ENCODE measurements around the gene SGTB.

Gene SGTB

GRCh38 chr5:65734921-65735320 is 13.0 kb upstream of the SGTB start:
- TF ChIP-seq TAF1 (IDR thresholded peaks at IDR 0.05; ENCODE audit: low read depth) (no peak), EP300 (IDR thresholded peaks at IDR 0.05; ENCODE audit: borderline replicate concordance) (no peak), TEAD4 (IDR thresholded peaks at IDR 0.05) (no peak), USF1 (IDR thresholded peaks at IDR 0.05) (no peak), FOXM1 (IDR thresholded peaks at IDR 0.05; ENCODE audit: borderline replicate concordance, low read depth) (no peak), EGR1 (IDR thresholded peaks at IDR 0.05) (no peak), ZBTB7A (IDR thresholded peaks at IDR 0.05; ENCODE audit: low read depth) (no peak), YY1 (IDR thresholded peaks at IDR 0.05; ENCODE audit: low read depth) (no peak), RAD21 (IDR thresholded peaks at IDR 0.05; ENCODE audit: low read depth) (no peak), REST (IDR thresholded peaks at IDR 0.05; ENCODE audit: low read depth) (no peak), CEBPB (IDR thresholded peaks at IDR 0.05) (no peak), CREB1 (IDR thresholded peaks at IDR 0.05; ENCODE audit: low read depth) (no peak)

GRCh38 chr5:65730910-65731309 is 9.0 kb upstream of the SGTB start:
- TF ChIP-seq USF1 (IDR thresholded peaks at IDR 0.05) (no peak), TCF12 (IDR thresholded peaks at IDR 0.05; ENCODE audit: low read depth) (no peak), RAD21 (IDR thresholded peaks at IDR 0.05; ENCODE audit: low read depth) (no peak), EGR1 (IDR thresholded peaks at IDR 0.05) (no peak), EP300 (IDR thresholded peaks at IDR 0.05; ENCODE audit: borderline replicate concordance) (no peak), MAX (IDR thresholded peaks at IDR 0.05) (no peak), FOXM1 (IDR thresholded peaks at IDR 0.05; ENCODE audit: borderline replicate concordance, low read depth) (no peak), REST (IDR thresholded peaks at IDR 0.05; ENCODE audit: low read depth) (no peak), ZBTB7A (IDR thresholded peaks at IDR 0.05; ENCODE audit: low read depth) (no peak), NFIC (IDR thresholded peaks at IDR 0.05) (no peak), TAF1 (IDR thresholded peaks at IDR 0.05; ENCODE audit: low read depth) (no peak), CEBPB (IDR thresholded peaks at IDR 0.05) (no peak), CREB1 (IDR thresholded peaks at IDR 0.05; ENCODE audit: low read depth) (no peak), YY1 (IDR thresholded peaks at IDR 0.05; ENCODE audit: low read depth) (no peak), TEAD4 (IDR thresholded peaks at IDR 0.05) (no peak)

GRCh38 chr5:65728218-65728617 is 6.3 kb upstream of the SGTB start:
- TF ChIP-seq EP300 (IDR thresholded peaks at IDR 0.05; ENCODE audit: borderline replicate concordance) (no peak), CEBPB (IDR thresholded peaks at IDR 0.05) (no peak), CREB1 (IDR thresholded peaks at IDR 0.05; ENCODE audit: low read depth) (no peak), NFIC (IDR thresholded peaks at IDR 0.05) (no peak), FOXM1 (IDR thresholded peaks at IDR 0.05; ENCODE audit: borderline replicate concordance, low read depth) (no peak), TCF12 (IDR thresholded peaks at IDR 0.05; ENCODE audit: low read depth) (no peak), MAX (IDR thresholded peaks at IDR 0.05) (no peak), ZBTB7A (IDR thresholded peaks at IDR 0.05; ENCODE audit: low read depth) (no peak), USF1 (IDR thresholded peaks at IDR 0.05) (no peak), RAD21 (IDR thresholded peaks at IDR 0.05; ENCODE audit: low read depth) (no peak), TAF1 (IDR thresholded peaks at IDR 0.05; ENCODE audit: low read depth) (no peak), YY1 (IDR thresholded peaks at IDR 0.05; ENCODE audit: low read depth) (no peak), REST (IDR thresholded peaks at IDR 0.05; ENCODE audit: low read depth) (no peak), EGR1 (IDR thresholded peaks at IDR 0.05) (no peak), TEAD4 (IDR thresholded peaks at IDR 0.05) (no peak)

All from Ishikawa (cell line).